Measurements from ENCODE around the gene LIMA1.
"Not testable (repeated sequence)": the region's sequence is repeated elsewhere in the genome, so short reads cannot be mapped to it uniquely, and the experiment has no call there.

Gene LIMA1

DNA sequence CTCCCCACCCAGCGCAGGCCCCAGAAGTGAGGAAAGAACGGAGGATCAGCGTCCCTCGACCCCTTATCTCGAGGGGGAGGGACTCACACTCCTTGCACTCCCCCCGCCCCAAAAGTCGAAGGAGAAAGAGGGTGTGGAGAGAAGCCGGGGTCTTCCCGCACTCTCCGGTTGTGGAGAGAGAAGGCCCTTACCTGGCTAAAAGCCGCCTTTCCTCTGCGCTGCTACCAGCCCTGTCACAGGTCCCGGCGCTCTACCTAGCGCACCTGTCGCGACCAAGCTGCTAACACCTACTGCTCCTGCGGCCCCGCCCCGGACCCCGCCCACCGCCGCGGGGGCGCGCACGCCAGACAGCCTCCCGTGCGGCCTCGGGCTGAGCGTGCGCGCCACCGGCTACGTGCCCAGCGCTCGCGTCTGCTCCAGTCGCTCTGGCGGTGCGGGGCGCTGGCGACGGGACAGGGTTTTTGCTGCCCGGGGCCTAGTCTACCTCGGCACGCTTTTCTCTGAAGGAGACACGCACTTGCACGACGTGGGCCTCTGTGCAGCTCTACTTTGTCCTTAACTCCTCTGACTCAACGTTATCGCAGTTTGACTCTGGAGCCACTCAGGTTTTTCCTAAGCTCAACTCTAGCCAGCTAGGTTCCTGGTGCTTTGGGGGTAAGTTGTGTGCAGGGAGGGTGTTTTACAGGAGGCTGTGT, at the start of gene LIMA1:
TSS of gene LIMA1 (minus strand) at position 292 of the 695 bp plus-strand sequence. CDS start 34,769 bp downstream, outside the sequence.
- DNase-seq: peak; percentile 57

DNA sequence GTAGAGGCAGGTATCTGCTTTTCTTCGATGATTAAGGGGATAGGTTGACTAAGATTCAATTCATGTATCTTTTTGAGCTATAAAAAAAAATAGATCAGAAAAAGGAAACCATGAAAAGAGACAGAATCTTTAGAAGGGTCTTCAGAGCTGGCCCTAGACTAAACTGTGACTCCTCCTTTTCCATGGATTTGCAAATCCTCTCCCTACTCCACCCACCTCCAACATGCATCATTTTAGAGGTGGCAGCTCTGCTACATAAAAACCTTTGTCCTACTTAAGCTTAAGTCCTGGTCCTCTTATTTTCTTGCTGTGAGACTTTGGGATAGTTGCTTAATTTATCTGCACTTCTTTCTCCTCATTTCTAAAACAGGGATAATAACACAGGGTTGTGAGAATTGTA, 48.4 kb upstream of the LIMA1 start:
- DNase-seq: no peak

DNA sequence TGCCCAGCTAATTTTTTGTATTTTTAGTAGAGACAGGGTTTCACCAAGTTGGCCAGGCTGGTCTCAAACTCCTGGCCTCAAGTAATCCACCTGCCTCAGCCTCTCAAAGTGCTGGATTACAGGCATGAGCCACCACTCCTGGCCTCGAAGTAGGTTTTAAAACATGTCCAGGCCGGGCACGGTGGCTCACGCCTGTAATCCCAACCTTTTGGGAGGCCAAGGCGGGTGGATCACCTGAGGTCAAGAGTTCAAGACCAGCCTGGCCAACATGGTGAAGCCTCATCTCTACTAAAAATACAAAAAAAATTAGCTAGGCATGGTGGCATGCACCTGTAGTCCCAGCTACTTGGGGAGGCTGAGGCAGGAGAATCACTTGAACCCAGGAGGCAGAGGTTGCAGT, 45.3 kb upstream of the LIMA1 start:
- not testable (repeated sequence) for DNase-seq

DNA sequence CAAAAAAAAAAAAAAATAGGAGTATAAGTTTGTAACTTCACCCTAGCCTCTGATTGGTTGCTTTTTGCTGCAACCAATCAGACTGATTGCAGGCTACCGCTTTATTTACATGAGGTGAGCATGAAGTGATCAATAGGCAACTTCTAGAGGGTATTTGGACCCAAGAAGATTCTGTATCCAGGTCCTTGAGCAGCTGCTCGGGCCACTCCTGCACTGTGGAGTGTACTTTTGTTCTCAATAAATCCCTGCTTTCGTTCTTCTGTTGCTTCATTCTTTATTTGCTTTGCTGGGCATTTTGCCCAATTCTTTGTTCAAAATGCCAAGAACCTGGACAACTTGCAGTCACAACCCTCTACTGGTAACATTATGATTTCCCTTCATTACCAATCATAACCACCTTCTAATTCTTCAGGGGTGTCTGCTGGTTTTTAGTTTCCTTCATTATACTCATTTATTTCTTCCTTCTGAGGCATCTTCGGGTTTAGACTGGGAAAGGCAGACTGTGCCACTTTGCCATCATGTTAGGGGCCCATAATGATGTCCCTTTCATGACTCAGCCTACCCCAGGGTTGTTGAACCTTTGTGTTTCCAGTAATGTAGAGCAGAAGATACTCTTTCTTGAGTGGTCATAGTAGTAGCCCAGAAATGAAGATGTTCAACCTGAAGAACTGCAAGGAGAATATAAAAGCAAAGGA, 43.4 kb upstream of the LIMA1 start:
- no peak for DNase-seq

DNA sequence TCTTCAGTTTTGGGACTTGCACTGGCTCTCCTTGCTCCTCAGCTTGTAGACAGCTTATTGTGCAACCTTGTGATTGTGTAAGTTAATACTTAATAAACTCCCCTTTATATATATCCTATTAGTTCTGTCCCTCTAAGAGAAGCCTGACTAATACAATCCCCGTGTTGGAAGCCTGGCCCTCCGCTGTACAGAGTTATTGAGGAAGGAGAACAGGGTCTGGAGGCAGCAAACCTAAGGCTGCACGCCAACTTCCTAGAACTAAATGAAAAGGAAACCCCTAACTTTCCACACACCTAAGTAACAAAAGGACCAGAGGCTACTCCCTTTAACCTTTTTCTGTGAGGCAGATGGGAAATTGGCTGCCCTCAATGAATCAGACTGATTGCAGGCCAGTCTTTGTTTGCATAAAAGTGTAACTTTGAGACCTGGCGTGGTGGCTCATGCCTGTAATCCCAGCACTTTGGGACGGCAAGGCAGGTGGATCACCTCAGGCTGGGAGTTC, 42.6 kb upstream of the LIMA1 start:
- no peak for DNase-seq

DNA sequence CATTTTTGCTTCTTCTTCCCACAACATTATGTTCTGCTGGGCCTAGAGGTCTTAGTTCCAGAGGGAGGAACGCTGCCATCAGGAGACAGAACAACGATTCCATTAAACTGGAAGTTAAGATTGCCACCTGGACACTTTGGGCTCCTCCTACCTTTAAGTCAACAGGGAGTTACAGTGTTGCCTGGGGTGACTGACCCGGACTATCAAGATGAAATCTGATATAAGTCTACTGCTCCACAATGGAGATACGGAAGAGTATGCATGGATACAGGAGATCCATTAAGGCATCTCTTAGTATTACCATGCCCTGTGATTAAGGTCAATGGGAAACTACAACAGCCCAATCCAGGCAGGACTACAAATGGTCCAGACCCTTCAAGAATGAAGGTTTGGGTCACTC, 41.5 kb upstream of the LIMA1 start:
- DNase-seq: not testable (repeated sequence)

DNA sequence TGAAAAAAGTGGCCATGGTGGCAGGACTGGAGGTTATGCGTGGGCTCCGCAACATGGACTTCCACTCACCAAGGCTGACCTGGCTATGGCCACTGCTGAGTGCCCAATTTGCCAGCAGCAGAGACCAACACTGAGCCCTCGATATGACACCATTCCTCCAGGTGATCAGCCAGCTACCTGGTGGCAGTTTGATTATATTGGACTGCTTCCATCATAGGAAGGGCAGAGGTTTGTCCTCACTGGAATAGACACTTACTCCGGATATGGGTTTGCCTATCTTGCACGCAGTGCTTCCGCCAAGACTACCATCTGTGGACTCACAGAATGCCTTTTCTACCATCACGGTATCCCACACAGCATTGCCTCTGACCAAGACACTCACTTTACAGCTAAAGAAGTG, 40.8 kb upstream of the LIMA1 start:
- DNase-seq: not testable (repeated sequence)

DNA sequence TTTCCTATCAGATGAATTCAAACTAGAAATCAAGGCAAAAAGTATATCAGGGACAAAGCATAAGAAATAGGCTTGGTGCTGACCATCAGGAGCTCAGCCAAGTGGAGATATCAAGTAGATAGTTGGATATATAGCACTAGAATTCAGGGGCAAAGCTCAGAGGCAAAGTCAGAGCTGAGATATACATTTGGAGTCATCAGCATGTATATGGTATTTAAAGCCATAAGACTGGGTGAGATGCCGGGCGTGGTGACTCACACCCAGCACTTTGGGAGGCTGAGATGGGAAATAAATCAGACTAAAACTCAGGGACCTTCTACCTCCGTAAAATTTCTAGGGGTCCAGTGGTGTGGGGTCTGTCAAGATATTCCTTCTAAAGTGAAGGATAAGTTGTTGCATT, 38.9 kb upstream of the LIMA1 start:
- DNase-seq: no peak

DNA sequence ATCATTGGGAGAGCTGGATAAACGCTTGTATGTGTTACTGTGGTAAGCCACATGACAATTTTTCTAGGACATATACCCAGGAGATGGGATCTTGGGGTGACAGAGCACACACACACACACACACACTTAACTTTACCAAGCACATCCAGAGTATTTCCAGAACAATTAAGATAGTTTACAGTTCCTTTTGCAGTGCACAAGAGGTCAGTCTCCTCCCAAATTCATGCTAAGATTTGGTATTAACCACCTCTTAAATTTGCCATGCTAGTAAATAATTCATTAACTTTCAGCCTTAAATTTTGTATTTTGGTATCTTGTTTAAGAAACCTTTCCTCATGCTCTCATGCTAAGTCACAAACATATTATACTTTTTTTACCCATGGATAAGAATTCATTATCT, 33.9 kb upstream of the LIMA1 start:
- no peak for DNase-seq

DNA sequence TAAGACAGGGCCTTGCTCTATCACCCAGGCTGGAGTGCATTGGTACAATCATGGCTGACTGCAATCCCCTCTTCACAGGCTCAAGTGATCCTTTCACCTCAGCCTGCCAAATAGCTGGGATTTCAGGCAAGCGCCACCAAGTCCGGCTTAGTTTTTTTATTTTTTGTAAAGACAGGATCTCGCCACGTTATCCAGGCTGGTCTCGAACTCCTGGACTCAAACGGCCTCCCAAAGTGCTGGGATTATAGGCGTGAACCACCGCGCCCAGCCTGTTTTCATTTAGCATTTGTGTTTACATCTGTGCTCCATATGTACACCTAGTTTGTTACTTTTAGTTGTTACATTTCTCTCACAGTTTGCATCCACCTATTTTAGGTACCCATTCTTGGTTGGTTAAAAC, 32.5 kb upstream of the LIMA1 start:
- DNase-seq: no peak

DNA sequence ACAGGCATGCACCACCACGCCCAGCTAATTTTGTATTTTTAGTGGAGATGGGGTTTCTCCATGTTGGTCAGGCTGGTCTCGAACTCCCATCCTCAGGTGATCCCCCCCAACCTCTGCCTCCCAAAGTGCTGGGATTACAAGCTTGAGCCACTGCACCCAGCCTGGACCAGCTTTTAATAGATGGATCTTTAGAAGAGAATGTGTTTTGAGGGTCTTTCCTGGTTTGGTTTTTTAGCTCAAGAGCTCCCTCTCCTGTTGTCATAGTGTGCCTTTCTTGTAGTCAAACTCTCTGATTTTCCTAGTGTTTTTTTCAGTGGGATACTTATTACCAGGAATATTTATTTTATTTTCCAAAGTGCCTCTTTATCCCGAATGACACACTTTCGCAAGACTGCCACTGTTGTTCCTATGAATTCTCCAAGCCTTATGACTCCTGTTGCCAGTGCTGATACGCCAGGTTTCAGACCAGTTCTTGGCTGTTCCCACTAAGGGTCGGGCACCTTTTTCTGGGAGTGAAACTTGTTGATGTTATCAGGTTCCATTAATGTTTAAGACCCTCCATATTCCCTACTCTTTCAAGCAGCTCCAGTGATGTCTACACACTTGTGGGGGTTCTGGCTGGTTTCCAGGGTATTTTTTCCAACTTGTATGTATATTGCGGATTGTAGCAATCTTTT, 31.5 kb upstream of the LIMA1 start:
- DNase-seq: peak; percentile 15

DNA sequence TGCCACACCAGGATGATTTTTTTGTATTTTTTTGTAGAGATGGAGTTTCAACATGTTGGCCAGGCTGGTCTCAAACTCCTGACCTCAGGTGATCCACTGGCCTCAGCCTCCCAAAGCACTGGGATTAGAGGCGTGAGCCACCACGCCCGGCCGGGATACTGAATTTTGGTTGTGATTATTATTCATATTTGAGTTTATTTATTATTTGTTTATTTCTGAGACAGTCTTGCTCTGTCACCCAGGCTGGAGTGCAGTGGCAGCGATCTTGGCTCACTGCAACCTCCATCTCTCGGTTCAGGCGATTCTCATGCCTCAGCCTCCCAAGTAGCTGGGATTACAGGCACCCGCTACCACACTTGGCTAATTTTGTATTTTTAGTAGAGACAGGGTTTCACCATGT, 30.7 kb upstream of the LIMA1 start:
- DNase-seq: not testable (repeated sequence)

DNA sequence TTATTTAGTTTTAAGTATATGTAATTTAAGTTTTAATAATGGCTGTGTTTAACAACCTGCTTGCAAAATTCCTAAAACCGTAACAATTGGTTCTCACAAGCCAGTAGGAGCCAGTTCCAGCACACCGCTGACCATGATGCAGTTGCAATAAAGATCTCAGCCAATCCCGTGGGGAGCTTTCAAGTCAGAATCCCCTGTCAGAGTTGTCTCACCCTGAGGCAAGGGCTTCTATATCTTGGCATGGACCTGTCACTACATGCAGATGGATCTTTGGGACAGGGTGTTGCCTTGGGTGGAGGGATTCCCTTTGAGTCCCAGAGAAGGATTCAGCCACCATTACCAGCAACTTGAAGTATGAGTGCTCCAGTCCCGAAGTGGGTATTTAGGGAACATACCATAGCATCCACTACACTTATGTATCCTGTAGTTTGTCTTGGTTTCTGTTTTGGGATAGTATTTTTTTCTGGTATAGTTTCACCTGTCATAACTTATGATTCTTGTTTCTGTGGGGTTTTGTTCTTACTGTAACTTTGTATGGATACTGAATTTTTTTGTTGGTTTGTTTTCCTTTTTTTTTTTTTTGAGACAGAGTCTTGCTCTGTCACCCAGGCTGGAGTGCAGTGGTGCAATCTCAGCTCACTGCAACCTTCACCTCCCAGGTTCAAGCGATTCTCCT, 30.1 kb upstream of the LIMA1 start:
- no peak for DNase-seq

DNA sequence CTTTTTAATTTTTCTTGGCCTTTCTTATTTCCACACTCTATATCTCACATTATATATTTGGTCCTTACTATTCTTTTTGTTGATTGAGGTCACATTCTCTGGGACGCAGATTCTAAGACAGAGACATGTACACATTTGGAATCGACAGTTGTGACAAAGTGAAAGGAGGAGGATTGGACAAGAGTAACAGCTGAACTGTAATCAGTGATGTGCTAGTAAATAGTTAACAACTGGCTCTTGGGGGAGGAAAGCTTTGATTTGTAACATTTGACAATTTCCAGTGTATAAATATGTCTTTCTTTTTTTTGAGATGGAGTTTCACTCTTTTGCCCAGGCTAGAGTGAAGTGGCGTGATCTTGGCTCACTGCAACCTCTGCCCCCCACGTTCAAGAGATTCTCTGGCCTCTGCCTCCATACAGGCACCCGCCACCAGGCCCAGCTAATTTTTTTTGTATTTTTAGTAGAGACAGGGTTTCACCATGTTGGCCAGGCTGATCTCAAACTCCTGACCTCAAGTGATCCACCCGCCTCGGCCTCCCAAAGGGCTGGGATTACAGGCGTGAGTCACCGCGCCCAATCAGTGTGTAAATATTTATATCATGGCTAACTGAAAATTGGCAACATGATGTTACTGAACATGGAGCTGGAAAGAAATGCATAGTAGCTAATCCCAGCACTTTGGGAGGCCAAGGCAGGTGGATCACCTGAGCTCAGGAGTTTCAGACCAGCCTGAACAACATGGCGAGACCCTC, 28.7 kb upstream of the LIMA1 start:
- DNase-seq: not testable (repeated sequence)

DNA sequence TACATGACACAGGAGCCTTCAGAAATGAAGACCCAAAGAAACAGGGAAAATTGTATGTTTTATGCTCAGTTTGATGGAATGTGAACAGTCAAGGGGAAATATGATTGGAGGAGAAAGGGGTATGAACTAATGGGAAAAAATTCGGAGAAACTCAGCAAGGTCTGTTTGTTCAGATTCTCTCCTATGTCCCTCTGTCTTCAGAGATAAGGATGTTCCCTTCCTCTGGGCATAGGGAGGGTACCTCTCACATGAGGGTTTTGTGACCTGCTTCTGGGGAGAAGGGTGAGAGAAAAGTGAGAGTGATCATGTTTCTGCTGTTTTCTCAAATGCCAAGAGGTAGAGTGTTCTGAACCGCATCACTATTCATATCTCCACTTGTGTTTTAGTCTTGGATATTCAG, 26.6 kb upstream of the LIMA1 start:
- no peak for DNase-seq

DNA sequence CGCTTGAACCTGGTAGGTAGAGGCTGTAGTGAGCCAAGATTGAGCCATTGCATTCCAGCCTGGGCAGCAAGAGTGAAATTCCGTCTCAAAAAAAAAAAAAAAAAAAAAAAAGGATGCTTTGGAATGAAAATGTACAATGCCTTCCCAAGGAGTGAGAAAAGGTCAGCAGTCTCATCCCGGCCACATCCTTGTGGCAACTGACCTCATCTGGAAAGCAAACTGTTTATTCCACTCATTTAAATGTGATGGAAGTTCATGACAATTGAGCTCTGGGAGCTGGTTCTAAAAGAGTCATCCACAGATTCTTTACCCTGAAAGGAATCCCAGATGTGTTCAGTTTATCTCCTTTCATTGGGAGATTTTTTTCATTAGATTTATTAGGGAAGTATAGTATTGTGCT, 19.4 kb upstream of the LIMA1 start:
- no peak for DNase-seq

DNA sequence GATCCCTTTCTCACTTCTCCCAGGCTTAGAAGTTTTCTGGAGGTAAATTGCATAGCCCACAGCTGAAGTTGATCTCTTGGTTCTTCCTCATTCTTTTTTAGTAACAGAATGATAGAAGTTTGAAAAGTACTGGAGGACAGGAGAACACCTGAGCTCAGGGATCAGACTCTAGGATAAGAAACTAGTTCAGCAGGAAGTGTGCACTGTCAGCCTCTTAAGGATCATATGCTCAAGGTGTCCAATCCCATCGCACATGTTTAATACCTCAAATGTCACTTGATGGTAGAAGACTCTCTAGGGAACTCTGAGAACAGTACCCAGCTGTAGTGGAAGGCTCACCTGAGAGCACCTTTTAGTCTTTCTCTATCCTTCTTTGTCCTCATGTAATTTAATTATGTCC, 14.7 kb upstream of the LIMA1 start:
- DNase-seq: no peak

DNA sequence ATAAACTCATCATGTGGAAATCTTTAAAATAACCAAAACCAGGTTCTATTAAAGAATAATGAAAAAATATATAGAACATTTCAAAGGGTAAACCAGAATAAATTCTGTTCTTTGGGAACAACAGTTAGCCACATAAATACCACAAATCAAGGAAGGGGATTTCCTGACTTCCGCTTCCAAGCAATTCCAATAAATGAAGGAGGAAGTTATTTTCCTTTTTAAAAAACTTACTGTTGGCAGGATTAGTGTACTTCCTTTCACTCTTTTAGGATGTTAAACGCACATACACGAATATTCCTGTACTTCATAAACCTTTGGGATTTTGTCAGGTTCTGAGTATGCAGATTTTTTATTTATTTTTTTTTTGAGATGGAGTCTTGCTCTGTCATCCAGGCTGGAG, 13.7 kb upstream of the LIMA1 start:
- DNase-seq: no peak

DNA sequence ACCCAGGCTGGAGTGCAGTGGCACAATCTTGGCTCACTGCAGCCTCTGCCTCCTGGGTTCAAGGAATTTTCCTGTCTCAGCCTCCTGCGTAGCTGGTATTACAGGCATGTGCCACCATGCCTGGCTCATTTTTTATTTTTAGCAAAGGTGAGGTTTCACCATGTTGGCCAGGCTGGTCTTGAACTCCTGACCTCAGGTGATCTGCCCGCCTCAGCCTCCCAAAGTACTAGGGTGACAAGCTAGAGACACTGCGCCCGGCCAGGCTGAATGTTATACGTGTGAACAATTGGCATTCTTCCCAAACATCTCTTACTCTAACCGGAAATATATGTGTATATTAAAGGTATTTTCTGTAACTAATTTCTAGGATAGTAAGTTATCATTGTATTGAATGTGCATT, 13.2 kb upstream of the LIMA1 start:
- no peak for DNase-seq

DNA sequence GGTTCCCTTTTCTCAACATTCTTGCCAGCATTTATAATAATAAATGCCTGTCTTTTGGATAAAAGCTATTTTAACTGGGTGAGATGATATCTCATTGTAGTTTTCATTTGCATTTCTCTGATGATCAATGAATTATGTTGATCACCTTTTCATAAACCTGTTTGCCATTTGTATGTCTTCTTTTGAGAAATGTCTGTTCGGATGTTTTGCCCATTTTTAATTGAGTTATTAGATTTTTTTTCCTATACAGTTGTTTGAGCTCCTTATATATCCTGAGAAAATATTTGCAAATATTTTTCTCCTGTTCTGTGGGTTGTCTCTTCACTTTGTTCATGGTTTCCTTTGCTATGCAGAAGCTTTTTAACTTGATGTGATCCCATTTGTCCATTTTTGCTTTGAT, 8.1 kb upstream of the LIMA1 start:
- no peak for DNase-seq

DNA sequence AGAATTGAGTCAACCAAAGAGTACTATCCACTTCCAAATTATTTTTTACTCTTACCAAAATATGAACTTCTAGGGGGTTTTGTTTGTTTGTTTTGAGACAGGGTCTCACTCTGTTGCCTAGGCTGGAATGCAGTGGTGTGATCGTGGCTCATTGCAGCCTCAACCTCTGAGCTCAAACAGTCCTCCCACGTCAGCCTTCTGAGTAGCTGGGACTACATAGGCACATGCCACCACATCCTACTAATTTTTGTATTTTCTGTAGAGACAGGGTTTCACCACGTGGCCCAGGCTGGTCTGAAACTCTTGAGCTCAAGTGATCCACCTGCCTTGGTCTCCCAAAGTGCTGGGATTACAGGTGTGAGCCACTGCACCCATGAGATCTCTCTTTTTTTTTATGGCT, 7.4 kb upstream of the LIMA1 start:
- not testable (repeated sequence) for DNase-seq

DNA sequence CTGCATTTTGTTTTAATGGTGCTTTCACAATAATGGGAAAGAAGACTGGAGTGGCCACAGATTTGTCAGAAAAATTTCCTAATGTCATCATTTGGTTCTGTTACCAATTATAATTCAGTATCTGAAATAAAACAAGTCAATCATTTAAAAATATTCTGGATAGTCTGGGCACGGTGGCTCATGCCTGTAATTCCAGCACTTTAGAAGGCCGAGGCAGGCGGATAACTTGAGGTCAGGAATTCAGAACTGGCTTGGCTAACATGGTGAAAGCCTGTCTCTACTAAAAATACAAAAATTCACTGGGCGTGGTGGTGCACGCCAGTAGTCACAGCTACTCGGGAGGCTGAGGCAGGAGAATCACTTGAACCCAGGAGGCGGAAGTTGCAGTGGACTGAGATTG, 4.0 kb upstream of the LIMA1 start:
- no peak for DNase-seq

DNA sequence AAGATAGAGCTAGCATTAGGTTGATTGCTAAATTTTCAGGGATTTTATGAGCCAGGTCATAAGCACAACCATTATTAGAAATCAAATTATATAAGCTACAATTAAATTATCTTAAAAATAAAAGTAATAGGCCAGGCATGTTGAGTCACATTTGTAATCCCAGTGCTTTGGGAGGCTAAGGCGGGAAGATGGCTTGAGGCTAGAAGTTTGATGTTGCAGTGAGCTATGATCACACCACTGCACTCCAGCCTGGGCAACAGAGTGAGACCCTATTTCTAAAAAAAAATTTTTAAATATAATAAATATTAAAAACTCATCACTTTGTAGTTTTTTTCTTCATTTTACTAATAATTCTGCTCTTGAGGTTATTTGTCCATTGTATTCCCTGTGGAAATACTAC, 1.9 kb upstream of the LIMA1 start:
- DNase-seq: no peak
